AG09319 (cell line): Measurements from ENCODE around the gene MADD.
"Not testable (repeated sequence)": the region's sequence is repeated elsewhere in the genome, so short reads cannot be mapped to it uniquely, and the experiment has no call there.

ENCODE experiments used
- DNase-seq: peaks from one replicate; pipeline ENCODE4 v3.0.0-alpha.2; 2010; ENCODE audit warnings: low read depth; ENCODE audit errors: extremely low read depth
- CTCF ChIP-seq: IDR thresholded peaks from 2 replicates; pipeline ENCODE4 v1.5.1; 2011; ENCODE audit warnings: low read depth, mild to moderate bottlenecking, inconsistent platforms, low read length, moderate library complexity

The MADD gene

GRCh38 chr11:47305734-47306483 lies 36.0 kb downstream of the MADD start:
- no peak for DNase-seq
- TF ChIP-seq CTCF = no peak

GRCh38 chr11:47306484-47306844 lies 36.5 kb downstream of the MADD start:
- DNase-seq = no peak
- no peak for TF ChIP-seq CTCF

GRCh38 chr11:47308050-47308823 lies 38.3 kb downstream of the MADD start:
- no peak for TF ChIP-seq CTCF
- DNase-seq = no peak

- no peak for DNase-seq
- TF ChIP-seq CTCF = no peak
Measured at GRCh38 chr11:47314992-47315391, 45.1 kb downstream of the MADD start.

GRCh38 chr11:47316501-47316900 lies 46.6 kb downstream of the MADD start:
- not testable (repeated sequence) for DNase-seq

- no peak for DNase-seq
- no peak for TF ChIP-seq CTCF
Measured at GRCh38 chr11:47317064-47317828, 47.3 kb downstream of the MADD start.

GRCh38 chr11:47318166-47318565 lies 48.2 kb downstream of the MADD start:
- DNase-seq = no peak
- TF ChIP-seq CTCF = no peak
